ENCODE results near the gene ZNF577. TPM values are rescaled to one million over a fixed set of nuclear protein-coding genes. Genes with fewer than 3 reads are reported as not detected.

ZNF577 gene
- total and polyA plus RNA-seq, 2 of the 4 experiments (the other 2 are of a cell fraction): 2.9 to 5.8 TPM

DNA sequence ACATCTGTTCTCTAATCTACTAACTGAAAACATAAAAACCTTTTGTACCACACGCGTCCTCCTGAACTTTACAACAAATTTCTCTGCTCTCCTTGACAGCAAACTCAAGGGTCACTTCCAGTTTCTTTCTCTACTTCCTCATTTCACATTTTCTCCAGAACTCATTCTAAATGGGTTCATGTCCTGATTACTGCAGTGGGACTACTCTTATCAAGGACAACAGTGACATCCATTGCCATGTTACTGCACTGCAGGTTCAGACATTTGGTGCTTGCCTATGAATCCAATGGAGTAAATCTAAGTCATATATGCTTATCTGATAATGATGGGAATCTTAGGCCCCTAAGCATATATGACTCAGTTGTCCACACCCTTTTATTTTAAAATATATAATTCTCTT is 57.5 kb downstream of the ZNF577 start:
- no peak overlapping the region for H2BK5ac ChIP-seq (ENCODE audit: low read depth, low read length, poor library complexity, severe bottlenecking)

More for the DNA sequence above, 57.5 kb downstream of the ZNF577 start:
- no peak for ATAC-seq (ENCODE audit: low read depth)
- Histone ChIP-seq H2AK5ac (ENCODE audit: low read depth, low read length) (no peak overlapping the region), H3K4ac (ENCODE audit: low read depth, low read length) (no peak overlapping the region), H3K27me3 (ENCODE audit: control insufficient read depth, insufficient read depth, low read length) (no peaks in the 10 kb centered on the region), H4K20me1 (ENCODE audit: insufficient read depth, low read length) (no peaks in the 10 kb centered on the region), H3K18ac (ENCODE audit: low read depth, low read length) (no peak overlapping the region), H3K27ac (ENCODE audit: insufficient read depth, low read length) (no peak overlapping the region), H3K9me1 (ENCODE audit: insufficient read depth, low read length) (no peaks in the 10 kb centered on the region), H4K5ac (ENCODE audit: low read depth, low read length) (no peak overlapping the region), H3K23ac (ENCODE audit: low read depth, low read length) (no peak overlapping the region), H3K56ac (ENCODE audit: extremely low read depth, insufficient read depth, low read length) (no peak overlapping the region), H3K9me3 (ENCODE audit: control insufficient read depth, insufficient read depth, low read length) (peaks cover 10% of the 10 kb centered on the region), H2AFZ (replicated peaks; ENCODE audit: low read length, poor library complexity) (no peak overlapping the region), H3K79me1 (ENCODE audit: low read depth in 1 of 2, low read length in 2 of 2) (no peaks in the 10 kb centered on the region), H2BK120ac (ENCODE audit: low read depth, low read length) (no peak overlapping the region), H4K8ac (ENCODE audit: low read depth in 2 of 2, low read length in 2 of 2) (no peak overlapping the region), H3K4me1 (ENCODE audit: control insufficient read depth, insufficient read depth, low read length) (no peaks in the 10 kb centered on the region), H3K4me3 (ENCODE audit: insufficient read depth, low read depth, low read length) (no peak overlapping the region), H3K36me3 (ENCODE audit: control insufficient read depth, insufficient read depth, low read length) (no peaks in the 10 kb centered on the region), H2BK20ac (ENCODE audit: low read depth, low read length) (no peak overlapping the region), H3K4me2 (ENCODE audit: low read depth, low read length) (no peak overlapping the region), H4K91ac (ENCODE audit: insufficient read depth, low read depth, low read length) (no peak overlapping the region), H3K9ac (ENCODE audit: low read depth, low read length) (no peak overlapping the region), H2BK15ac (ENCODE audit: low read depth, low read length) (no peak overlapping the region), H2AK9ac (replicated peaks; ENCODE audit: low read depth, low read length, poor library complexity) (no peak overlapping the region), H3K14ac (replicated peaks; ENCODE audit: low read depth, low read length) (no peak overlapping the region)
- CTCF ChIA-PET: no interaction called here
- dilution Hi-C loops (cut with HindIII; ENCODE audit: low sequenced_read_pairs, unreplicated experiment) (no loop called here), in situ Hi-C loops (cut with MboI; ENCODE audit: low sequenced_read_pairs) (no loop called here), intact Hi-C loops (cut with micrococcal nuclease) (no loop called here)
- WGBS, 2 experiments (ENCODE audit: extremely low coverage in 2 of 2, insufficient read length in 1 of 2): no CpG with 5 or more reads among the region's 2 CpGs
- POLR2A ChIA-PET (ENCODE audit: unreplicated experiment): no interaction called here
- no peak for TF ChIP-seq CHD1 (IDR thresholded peaks at IDR 0.05; ENCODE audit: low read depth, low read length)
- TF ChIP-seq MAFK (IDR thresholded peaks at IDR 0.05; ENCODE audit: low read depth, low read length): no peak
- TF ChIP-seq BHLHE40 (IDR thresholded peaks at IDR 0.05; ENCODE audit: low read depth, low read length): no peak
- TF ChIP-seq RCOR1 (IDR thresholded peaks at IDR 0.05; ENCODE audit: insufficient replicate concordance, low read length): no peak
- TF ChIP-seq CTCF (conservative IDR thresholded peaks at IDR 0.05; ENCODE audit: low read depth, low read length): no peak
- no peak for TF ChIP-seq SMC3 (IDR thresholded peaks at IDR 0.05; ENCODE audit: low read depth, low read length)
- TF ChIP-seq, protein P1, sequence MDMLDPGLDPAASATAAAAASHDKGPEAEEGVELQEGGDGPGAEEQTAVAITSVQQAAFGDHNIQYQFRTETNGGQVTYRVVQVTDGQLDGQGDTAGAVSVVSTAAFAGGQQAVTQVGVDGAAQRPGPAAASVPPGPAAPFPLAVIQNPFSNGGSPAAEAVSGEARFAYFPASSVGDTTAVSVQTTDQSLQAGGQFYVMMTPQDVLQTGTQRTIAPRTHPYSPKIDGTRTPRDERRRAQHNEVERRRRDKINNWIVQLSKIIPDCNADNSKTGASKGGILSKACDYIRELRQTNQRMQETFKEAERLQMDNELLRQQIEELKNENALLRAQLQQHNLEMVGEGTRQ (IDR thresholded peaks at IDR 0.05; ENCODE audit: low read depth, low read length): no peak
- no peak for TF ChIP-seq RFX5 (IDR thresholded peaks at IDR 0.05; ENCODE audit: low read depth, low read length)
- TF ChIP-seq POLR2A (IDR thresholded peaks at IDR 0.05; ENCODE audit: low read depth, low read length): no peak
- TF ChIP-seq MAZ (IDR thresholded peaks at IDR 0.05; ENCODE audit: borderline replicate concordance, low read depth, low read length): no peak
- no peak for TF ChIP-seq NFE2L2 (IDR thresholded peaks at IDR 0.05; ENCODE audit: low read depth, low read length)
- no peak for TF ChIP-seq RAD21 (IDR thresholded peaks at IDR 0.05; ENCODE audit: low read length)
- BruUV-seq (replicated peaks): no TSS peak
- no peak for DNase-seq

Measured in IMR-90 (cell line).